ENCODE measurements around the gene SMG5. TPM values are rescaled to one million over a fixed set of nuclear protein-coding genes. Genes with fewer than 3 reads are reported as not detected.

The SMG5 gene
- total RNA-seq, 1 donor = 38.8 TPM

GRCh38 chr1:156244712-156245111 is 37.9 kb downstream of the SMG5 start:
- peaks cover 8% of the 10 kb centered on the region for H3K27me3 ChIP-seq (ENCODE audit: insufficient read depth, low read length)
- no peaks in the 10 kb centered on the region for H3K9me3 ChIP-seq (ENCODE audit: low read depth, low read length)
- H3K4me1 ChIP-seq (ENCODE audit: insufficient read depth, low read length) = peaks cover 17% of the 10 kb centered on the region
- no peak overlapping the region for H3K4me3 ChIP-seq (ENCODE audit: low read length)

- Histone ChIP-seq H3K4me3 (ENCODE audit: low read length) (no peak overlapping the region), H3K27me3 (ENCODE audit: insufficient read depth, low read length) (peaks cover 8% of the 10 kb centered on the region), H3K9me3 (ENCODE audit: low read depth, low read length) (no peaks in the 10 kb centered on the region), H3K4me1 (ENCODE audit: insufficient read depth, low read length) (peaks cover 17% of the 10 kb centered on the region)
These were observed 38.5 kb downstream of the SMG5 start for GRCh38 chr1:156244126-156244525.

- no peaks in the 10 kb centered on the region for H3K9me3 ChIP-seq (ENCODE audit: low read depth, low read length)
- H3K4me3 ChIP-seq (ENCODE audit: low read length) = no peak overlapping the region
- H3K4me1 ChIP-seq (ENCODE audit: insufficient read depth, low read length) = peaks cover 17% of the 10 kb centered on the region
- peaks cover 8% of the 10 kb centered on the region for H3K27me3 ChIP-seq (ENCODE audit: insufficient read depth, low read length)
These were observed 39.9 kb downstream of the SMG5 start for GRCh38 chr1:156242738-156243137.

GRCh38 chr1:156241926-156242325 is 40.7 kb downstream of the SMG5 start, which contains the start of gene BGLAP:
Gene BGLAP (plus strand): TSS chr1:156242184. CDS start chr1:156242232, 48 bp downstream.
- Histone ChIP-seq H3K4me3 (ENCODE audit: low read length) (no peak within 1 kb of the TSS), H3K4me1 (ENCODE audit: insufficient read depth, low read length) (peaks cover 17% of the 10 kb centered on the region), H3K27me3 (ENCODE audit: insufficient read depth, low read length) (peaks cover 8% of the 10 kb centered on the region), H3K9me3 (ENCODE audit: low read depth, low read length) (no peaks in the 10 kb centered on the region)

- Histone ChIP-seq H3K4me1 (ENCODE audit: insufficient read depth, low read length) (peaks cover 16% of the 10 kb centered on the region), H3K27me3 (ENCODE audit: insufficient read depth, low read length) (peaks cover 8% of the 10 kb centered on the region)
These were observed 41.3 kb downstream of the SMG5 start for GRCh38 chr1:156241311-156241811.

GRCh38 chr1:156238248-156238647 is 44.4 kb downstream of the SMG5 start:
- H3K27me3 ChIP-seq (ENCODE audit: insufficient read depth, low read length) = no peaks in the 10 kb centered on the region
- no peak overlapping the region for H3K4me3 ChIP-seq (ENCODE audit: low read length)
- H3K9me3 ChIP-seq (ENCODE audit: low read depth, low read length) = no peaks in the 10 kb centered on the region
- no peaks in the 10 kb centered on the region for H3K4me1 ChIP-seq (ENCODE audit: insufficient read depth, low read length)

More at GRCh38 chr1:156241311-156241811, 41.3 kb downstream of the SMG5 start:
- Histone ChIP-seq H3K9me3 (ENCODE audit: low read depth, low read length) (no peaks in the 10 kb centered on the region), H3K4me3 (ENCODE audit: low read length) (no peak overlapping the region)

GRCh38 chr1:156236164-156236563 is 46.5 kb downstream of the SMG5 start:
- Histone ChIP-seq H3K4me3 (ENCODE audit: low read length) (no peak overlapping the region), H3K4me1 (ENCODE audit: insufficient read depth, low read length) (no peaks in the 10 kb centered on the region)

GRCh38 chr1:156233426-156234127 is 49.0 kb downstream of the SMG5 start:
- no peak overlapping the region for H3K4me3 ChIP-seq (ENCODE audit: low read length)
- no peaks in the 10 kb centered on the region for H3K27me3 ChIP-seq (ENCODE audit: insufficient read depth, low read length)
- H3K4me1 ChIP-seq (ENCODE audit: insufficient read depth, low read length) = no peaks in the 10 kb centered on the region
- H3K9me3 ChIP-seq (ENCODE audit: low read depth, low read length) = no peaks in the 10 kb centered on the region

More at GRCh38 chr1:156236164-156236563, 46.5 kb downstream of the SMG5 start:
- no peaks in the 10 kb centered on the region for H3K9me3 ChIP-seq (ENCODE audit: low read depth, low read length)
- H3K27me3 ChIP-seq (ENCODE audit: insufficient read depth, low read length) = no peaks in the 10 kb centered on the region

GRCh38 chr1:156232201-156232894 is 50.3 kb downstream of the SMG5 start:
- H3K9me3 ChIP-seq (ENCODE audit: low read depth, low read length) = no peaks in the 10 kb centered on the region
- no peak overlapping the region for H3K4me3 ChIP-seq (ENCODE audit: low read length)
- H3K4me1 ChIP-seq (ENCODE audit: insufficient read depth, low read length) = no peaks in the 10 kb centered on the region
- no peaks in the 10 kb centered on the region for H3K27me3 ChIP-seq (ENCODE audit: insufficient read depth, low read length)

- no peaks in the 10 kb centered on the region for H3K27me3 ChIP-seq (ENCODE audit: insufficient read depth, low read length)
- no peaks in the 10 kb centered on the region for H3K9me3 ChIP-seq (ENCODE audit: low read depth, low read length)
- no peak overlapping the region for H3K4me3 ChIP-seq (ENCODE audit: low read length)
- peaks cover 4% of the 10 kb centered on the region for H3K4me1 ChIP-seq (ENCODE audit: insufficient read depth, low read length)
These were observed 52.2 kb downstream of the SMG5 start for GRCh38 chr1:156230473-156230837.

- Histone ChIP-seq H3K4me3 (ENCODE audit: low read length) (no peak overlapping the region), H3K27me3 (ENCODE audit: insufficient read depth, low read length) (no peaks in the 10 kb centered on the region), H3K4me1 (ENCODE audit: insufficient read depth, low read length) (peaks cover 8% of the 10 kb centered on the region), H3K9me3 (ENCODE audit: low read depth, low read length) (no peaks in the 10 kb centered on the region)
These were observed 52.7 kb downstream of the SMG5 start for GRCh38 chr1:156229809-156230472.

GRCh38 chr1:156228501-156228900 is 54.1 kb downstream of the SMG5 start:
- no peak overlapping the region for H3K4me3 ChIP-seq (ENCODE audit: low read length)
- H3K27me3 ChIP-seq (ENCODE audit: insufficient read depth, low read length) = no peaks in the 10 kb centered on the region
- H3K4me1 ChIP-seq (ENCODE audit: insufficient read depth, low read length) = peaks cover 8% of the 10 kb centered on the region
- H3K9me3 ChIP-seq (ENCODE audit: low read depth, low read length) = no peaks in the 10 kb centered on the region

- H3K9me3 ChIP-seq (ENCODE audit: low read depth, low read length) = no peaks in the 10 kb centered on the region
These were observed 55.8 kb downstream of the SMG5 start for GRCh38 chr1:156226782-156227181.

GRCh38 chr1:156226116-156226538 is 56.5 kb downstream of the SMG5 start:
- H3K4me1 ChIP-seq (ENCODE audit: insufficient read depth, low read length) = peaks cover 8% of the 10 kb centered on the region
- no peak overlapping the region for H3K4me3 ChIP-seq (ENCODE audit: low read length)
- no peaks in the 10 kb centered on the region for H3K9me3 ChIP-seq (ENCODE audit: low read depth, low read length)
- H3K27me3 ChIP-seq (ENCODE audit: insufficient read depth, low read length) = no peaks in the 10 kb centered on the region

More at GRCh38 chr1:156226782-156227181, 55.8 kb downstream of the SMG5 start:
- H3K4me3 ChIP-seq (ENCODE audit: low read length) = no peak overlapping the region
- no peaks in the 10 kb centered on the region for H3K27me3 ChIP-seq (ENCODE audit: insufficient read depth, low read length)
- peaks cover 8% of the 10 kb centered on the region for H3K4me1 ChIP-seq (ENCODE audit: insufficient read depth, low read length)

GRCh38 chr1:156225677-156226014 is 57.0 kb downstream of the SMG5 start:
- no peaks in the 10 kb centered on the region for H3K9me3 ChIP-seq (ENCODE audit: low read depth, low read length)
- no peak overlapping the region for H3K4me3 ChIP-seq (ENCODE audit: low read length)
- no peaks in the 10 kb centered on the region for H3K27me3 ChIP-seq (ENCODE audit: insufficient read depth, low read length)
- H3K4me1 ChIP-seq (ENCODE audit: insufficient read depth, low read length) = peaks cover 8% of the 10 kb centered on the region

Measured in mononuclear cell (primary cell).